ENCODE results near the gene FBXO5. TPM values are rescaled to one million over a fixed set of nuclear protein-coding genes. Genes with fewer than 3 reads are reported as not detected.

The FBXO5 gene
- total RNA-seq, 1 experiment from 2014 or later: 47.4 TPM

GRCh38 chr6:153018355-153018754, 35.5 kb upstream of the FBXO5 start:
- Mint-ChIP-seq H3K9me3 (0 out of 2 replicates have a peak, but pooled peaks cover 3% of the 10 kb centered on the region), H3K36me3 (0 out of 2 replicates have a peak, but pooled peaks cover 2% of the 10 kb centered on the region), H3K27me3 (ENCODE audit: low read depth) (no peaks in the 10 kb centered on the region), H3K4me1 (no peaks in the 10 kb centered on the region), H3K27ac (no peak overlapping the region), H3K4me3 (no peak overlapping the region)
- TF ChIP-seq MYBL2 (CRISPR knock-in tag; IDR thresholded peaks at IDR 0.05): no peak
- no peak for DNase-seq (ENCODE audit: low spot score)
- ATAC-seq: no peak
- POLR2A ChIA-PET: no interaction called here
- CTCF ChIA-PET: no interaction called here

- no peak overlapping the region for H3K27ac Mint-ChIP-seq
- TF ChIP-seq HMGA2 (CRISPR knock-in tag; IDR thresholded peaks at IDR 0.05) (no peak), TCF7 (CRISPR knock-in tag; IDR thresholded peaks at IDR 0.05; ENCODE audit: low read depth) (no peak), USF2 (CRISPR knock-in tag; IDR thresholded peaks at IDR 0.05) (no peak), KAT7 (CRISPR knock-in tag; IDR thresholded peaks at IDR 0.05; ENCODE audit: borderline replicate concordance) (no peak)
- ATAC-seq (no peak), DNase-seq (ENCODE audit: low spot score) (no peak)
- H3K36me3 Mint-ChIP-seq: 0 out of 2 replicates have a peak, but pooled peaks cover 2% of the 10 kb centered on the region
- no peaks in the 10 kb centered on the region for H3K4me1 Mint-ChIP-seq
- 0 out of 2 replicates have a peak, but pooled peaks cover 3% of the 10 kb centered on the region for H3K9me3 Mint-ChIP-seq
- no peaks in the 10 kb centered on the region for H3K27me3 Mint-ChIP-seq (ENCODE audit: low read depth)
- POLR2A ChIA-PET: no interaction called here
- CTCF ChIA-PET: no interaction called here
- H3K4me3 Mint-ChIP-seq: no peak overlapping the region
Measured at GRCh38 chr6:153016846-153017245, 34.0 kb upstream of the FBXO5 start.

GRCh38 chr6:153015094-153015640, 32.3 kb upstream of the FBXO5 start:
- ATAC-seq (no peak), DNase-seq (ENCODE audit: low spot score) (no peak)
- H3K9me3 Mint-ChIP-seq: 0 out of 2 replicates have a peak, but pooled peaks cover 3% of the 10 kb centered on the region
- H3K27ac Mint-ChIP-seq: no peak overlapping the region
- no peaks in the 10 kb centered on the region for H3K27me3 Mint-ChIP-seq (ENCODE audit: low read depth)
- 0 out of 2 replicates have a peak, but pooled peaks cover 2% of the 10 kb centered on the region for H3K36me3 Mint-ChIP-seq
- no peaks in the 10 kb centered on the region for H3K4me1 Mint-ChIP-seq
- ChIA-PET CTCF (no interaction called here), POLR2A (no interaction called here)
- no peak overlapping the region for H3K4me3 Mint-ChIP-seq
- TF ChIP-seq NR3C1 (CRISPR knock-in tag; conservative IDR thresholded peaks at IDR 0.05; ENCODE audit: low read depth) (no peak), STAT6 (CRISPR knock-in tag; conservative IDR thresholded peaks at IDR 0.05; ENCODE audit: low read depth) (no peak), JAZF1 (CRISPR knock-in tag; IDR thresholded peaks at IDR 0.05) (no peak), RELA (CRISPR knock-in tag; IDR thresholded peaks at IDR 0.05; ENCODE audit: borderline replicate concordance) (no peak), MXD4 (CRISPR knock-in tag; IDR thresholded peaks at IDR 0.05; ENCODE audit: borderline replicate concordance) (no peak), NR2C2 (CRISPR knock-in tag; IDR thresholded peaks at IDR 0.05) (no peak), CTCF (IDR thresholded peaks at IDR 0.05) (no peak), ZNF532 (CRISPR knock-in tag; IDR thresholded peaks at IDR 0.05; ENCODE audit: borderline replicate concordance) (no peak), TEAD1 (CRISPR knock-in tag; IDR thresholded peaks at IDR 0.05) (no peak), TP53 (CRISPR knock-in tag; IDR thresholded peaks at IDR 0.05) (no peak), MAX (CRISPR knock-in tag; IDR thresholded peaks at IDR 0.05) (no peak)
- TF ChIP-seq, protein P1, sequence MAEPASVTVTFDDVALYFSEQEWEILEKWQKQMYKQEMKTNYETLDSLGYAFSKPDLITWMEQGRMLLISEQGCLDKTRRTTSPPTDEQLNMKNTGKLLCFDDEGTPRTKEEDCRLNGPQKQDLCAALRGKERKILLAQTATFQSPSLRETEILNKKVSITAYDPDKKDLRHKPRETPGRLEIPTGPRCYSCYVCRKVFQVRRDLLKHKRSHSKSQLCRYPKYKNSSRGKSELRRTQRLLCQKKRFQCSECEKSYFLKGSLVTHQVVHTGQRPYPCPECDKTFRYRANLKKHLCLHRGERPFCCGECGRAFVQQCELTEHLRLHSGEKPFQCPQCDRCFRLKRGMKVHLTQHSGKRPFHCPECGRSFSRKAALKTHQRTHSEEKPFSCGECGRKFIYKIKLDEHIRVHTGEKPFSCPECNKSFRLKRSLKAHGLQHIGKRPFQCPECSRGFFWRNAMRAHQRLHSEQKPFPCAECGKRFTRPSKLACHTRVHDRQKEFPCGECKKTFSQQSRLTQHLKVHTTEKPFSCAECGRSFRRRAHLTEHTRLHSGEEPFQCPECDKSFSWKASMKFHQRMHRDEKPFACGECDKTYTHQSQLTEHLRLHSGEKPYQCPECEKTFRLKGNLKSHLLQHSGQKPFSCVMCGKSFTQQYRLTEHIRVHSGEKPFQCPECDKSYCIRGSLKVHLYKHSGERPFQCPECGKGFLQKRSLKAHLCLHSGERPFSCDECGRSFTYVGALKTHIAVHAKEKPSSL (CRISPR knock-in tag; conservative IDR thresholded peaks at IDR 0.05): no peak
- TF ChIP-seq, protein P2, sequence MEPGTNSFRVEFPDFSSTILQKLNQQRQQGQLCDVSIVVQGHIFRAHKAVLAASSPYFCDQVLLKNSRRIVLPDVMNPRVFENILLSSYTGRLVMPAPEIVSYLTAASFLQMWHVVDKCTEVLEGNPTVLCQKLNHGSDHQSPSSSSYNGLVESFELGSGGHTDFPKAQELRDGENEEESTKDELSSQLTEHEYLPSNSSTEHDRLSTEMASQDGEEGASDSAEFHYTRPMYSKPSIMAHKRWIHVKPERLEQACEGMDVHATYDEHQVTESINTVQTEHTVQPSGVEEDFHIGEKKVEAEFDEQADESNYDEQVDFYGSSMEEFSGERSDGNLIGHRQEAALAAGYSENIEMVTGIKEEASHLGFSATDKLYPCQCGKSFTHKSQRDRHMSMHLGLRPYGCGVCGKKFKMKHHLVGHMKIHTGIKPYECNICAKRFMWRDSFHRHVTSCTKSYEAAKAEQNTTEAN (CRISPR knock-in tag; IDR thresholded peaks at IDR 0.05): no peak

Data from WTC11 (cell line).